HG03045 (cell line): ENCODE results near the gene USP38.
"Not testable (repeated sequence)": the region's sequence is repeated elsewhere in the genome, so short reads cannot be mapped to it uniquely, and the experiment has no call there.

Experiments used
- ATAC-seq: cut with Tn5 transposase; IDR thresholded peaks from one replicate; pipeline ENCODE4 v1.9.1; 2021; ENCODE audit warnings: mild to moderate bottlenecking, moderate library complexity; ENCODE audit not compliant: unreplicated experiment

The USP38 gene, protein sequence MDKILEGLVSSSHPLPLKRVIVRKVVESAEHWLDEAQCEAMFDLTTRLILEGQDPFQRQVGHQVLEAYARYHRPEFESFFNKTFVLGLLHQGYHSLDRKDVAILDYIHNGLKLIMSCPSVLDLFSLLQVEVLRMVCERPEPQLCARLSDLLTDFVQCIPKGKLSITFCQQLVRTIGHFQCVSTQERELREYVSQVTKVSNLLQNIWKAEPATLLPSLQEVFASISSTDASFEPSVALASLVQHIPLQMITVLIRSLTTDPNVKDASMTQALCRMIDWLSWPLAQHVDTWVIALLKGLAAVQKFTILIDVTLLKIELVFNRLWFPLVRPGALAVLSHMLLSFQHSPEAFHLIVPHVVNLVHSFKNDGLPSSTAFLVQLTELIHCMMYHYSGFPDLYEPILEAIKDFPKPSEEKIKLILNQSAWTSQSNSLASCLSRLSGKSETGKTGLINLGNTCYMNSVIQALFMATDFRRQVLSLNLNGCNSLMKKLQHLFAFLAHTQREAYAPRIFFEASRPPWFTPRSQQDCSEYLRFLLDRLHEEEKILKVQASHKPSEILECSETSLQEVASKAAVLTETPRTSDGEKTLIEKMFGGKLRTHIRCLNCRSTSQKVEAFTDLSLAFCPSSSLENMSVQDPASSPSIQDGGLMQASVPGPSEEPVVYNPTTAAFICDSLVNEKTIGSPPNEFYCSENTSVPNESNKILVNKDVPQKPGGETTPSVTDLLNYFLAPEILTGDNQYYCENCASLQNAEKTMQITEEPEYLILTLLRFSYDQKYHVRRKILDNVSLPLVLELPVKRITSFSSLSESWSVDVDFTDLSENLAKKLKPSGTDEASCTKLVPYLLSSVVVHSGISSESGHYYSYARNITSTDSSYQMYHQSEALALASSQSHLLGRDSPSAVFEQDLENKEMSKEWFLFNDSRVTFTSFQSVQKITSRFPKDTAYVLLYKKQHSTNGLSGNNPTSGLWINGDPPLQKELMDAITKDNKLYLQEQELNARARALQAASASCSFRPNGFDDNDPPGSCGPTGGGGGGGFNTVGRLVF

DNA sequence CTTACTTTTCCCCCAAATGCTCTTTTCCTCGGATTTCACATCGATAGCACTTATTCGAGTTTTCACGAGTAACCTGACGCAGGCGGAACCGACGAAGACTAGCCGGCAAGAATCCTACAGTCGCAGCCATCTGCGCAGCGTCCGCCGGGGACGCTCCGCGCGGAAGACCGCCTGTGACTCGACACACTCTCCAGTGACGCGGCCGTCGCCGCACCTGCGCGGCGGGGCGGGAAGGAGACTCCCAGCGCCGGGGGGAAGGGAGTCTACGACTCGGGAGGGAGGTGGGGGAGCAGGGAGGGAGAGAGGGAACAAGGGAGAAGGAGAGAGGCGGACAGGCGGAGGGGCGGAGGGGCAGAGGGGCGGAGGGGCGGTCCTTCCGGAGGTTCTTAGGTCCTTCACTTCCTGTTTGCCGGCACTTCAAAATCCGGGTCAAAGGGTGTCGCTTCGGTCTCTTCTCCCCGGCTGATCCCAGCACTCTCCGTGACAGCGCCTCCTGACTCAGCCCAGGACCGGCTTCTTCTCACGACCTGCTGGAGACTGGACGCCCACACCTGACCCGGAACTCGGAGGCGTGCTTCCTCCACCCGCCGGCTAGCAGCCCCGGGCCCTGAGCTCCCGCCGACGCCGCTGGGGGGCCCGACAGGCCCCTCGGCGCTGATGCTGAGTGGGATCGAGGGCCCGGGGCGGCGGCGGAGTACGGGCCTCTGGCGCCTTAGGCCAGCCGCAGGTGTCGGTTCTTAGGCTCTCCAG lies at the start of gene USP38:
TSS of gene USP38 (plus strand) at position 415 of the 750 bp plus-strand sequence. CDS start 534 bp downstream, outside the sequence.
- ATAC-seq = peak; percentile 80

- ATAC-seq = no peak
These were observed 49.4 kb upstream of the USP38 start for GRCh38 chr4:143135358-143135757.

DNA sequence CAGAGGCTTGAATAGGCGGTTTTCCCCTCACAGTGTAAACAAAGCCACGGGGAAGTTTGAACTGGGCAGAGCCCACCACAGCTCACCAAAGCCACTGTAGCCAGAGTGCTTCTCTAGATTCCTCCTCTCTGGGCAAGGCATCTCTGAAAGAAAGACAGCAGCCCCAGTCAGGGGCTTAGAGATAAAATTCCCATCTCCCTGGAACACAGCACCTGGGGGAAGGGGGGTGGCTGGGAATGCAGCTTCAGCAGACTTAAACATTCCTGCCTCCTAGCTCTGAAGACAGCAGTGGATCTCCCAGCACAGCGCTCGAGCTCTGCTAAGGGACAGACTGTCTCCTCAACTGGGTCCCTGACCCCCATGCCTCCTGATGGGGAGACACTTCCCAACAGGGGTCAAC lies 44.0 kb upstream of the USP38 start:
- ATAC-seq = no peak

GRCh38 chr4:143148521-143148920 lies 36.2 kb upstream of the USP38 start:
- ATAC-seq = no peak

DNA sequence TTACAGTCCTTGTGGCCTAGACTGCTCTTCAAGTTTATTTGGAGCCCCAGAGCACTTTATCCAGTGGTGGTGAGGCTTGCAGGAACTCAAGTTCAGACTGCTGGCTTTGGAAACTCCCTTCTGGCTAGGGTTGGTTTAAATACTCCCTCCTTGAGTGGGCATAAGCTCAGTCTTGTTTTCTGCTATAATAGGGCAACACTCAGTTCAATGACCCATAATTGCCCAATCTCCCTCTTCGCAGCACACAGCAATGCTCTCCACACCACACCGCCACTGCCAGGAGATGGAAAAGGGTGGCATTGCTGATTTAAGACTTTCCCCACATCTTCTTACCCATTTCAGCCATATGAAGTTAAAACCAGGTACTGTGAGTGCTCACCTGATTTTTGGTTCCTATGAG lies 27.9 kb upstream of the USP38 start:
- ATAC-seq = no peak

- no peak for ATAC-seq
These were observed 21.1 kb upstream of the USP38 start for GRCh38 chr4:143163614-143164013.

DNA sequence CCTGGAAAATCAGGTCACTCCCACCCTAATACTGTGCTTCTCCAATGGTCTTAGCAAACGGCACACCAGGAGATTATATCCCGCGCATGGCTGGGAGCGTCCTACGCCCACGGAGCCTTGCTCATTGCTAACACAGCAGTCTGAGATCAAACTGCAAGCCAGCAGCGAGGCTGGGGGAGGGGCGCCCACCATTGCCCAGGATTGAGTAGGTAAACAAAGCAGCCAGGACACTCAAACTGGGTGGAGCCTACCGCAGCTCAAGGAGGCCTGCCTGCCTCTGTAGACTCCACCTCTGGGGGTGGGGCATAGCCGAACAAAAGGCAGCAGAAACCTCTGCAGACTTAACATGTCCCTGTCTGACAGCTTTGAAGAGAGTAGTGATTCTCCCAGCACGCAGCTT lies 18.0 kb upstream of the USP38 start:
- ATAC-seq = not testable (repeated sequence)

GRCh38 chr4:143178923-143179322 lies 5.8 kb upstream of the USP38 start:
- ATAC-seq = no peak

- ATAC-seq = no peak
These were observed 1.1 kb upstream of the USP38 start for GRCh38 chr4:143183513-143184216.

DNA sequence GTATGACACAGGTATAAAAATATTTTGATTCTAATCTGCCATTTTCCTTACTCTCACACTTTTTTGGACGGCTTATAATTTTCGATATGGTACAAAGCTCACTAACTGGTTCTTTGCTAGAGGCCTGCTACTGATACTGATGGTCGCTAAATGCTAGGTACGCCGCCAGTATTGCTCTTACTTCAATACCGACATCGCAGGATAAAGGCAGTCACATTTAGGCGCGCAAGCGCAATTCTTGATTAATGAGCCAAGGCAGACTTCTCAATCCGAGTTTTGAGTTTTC lies 557 bp upstream of the USP38 start:
- peak; percentile 25 for ATAC-seq

DNA sequence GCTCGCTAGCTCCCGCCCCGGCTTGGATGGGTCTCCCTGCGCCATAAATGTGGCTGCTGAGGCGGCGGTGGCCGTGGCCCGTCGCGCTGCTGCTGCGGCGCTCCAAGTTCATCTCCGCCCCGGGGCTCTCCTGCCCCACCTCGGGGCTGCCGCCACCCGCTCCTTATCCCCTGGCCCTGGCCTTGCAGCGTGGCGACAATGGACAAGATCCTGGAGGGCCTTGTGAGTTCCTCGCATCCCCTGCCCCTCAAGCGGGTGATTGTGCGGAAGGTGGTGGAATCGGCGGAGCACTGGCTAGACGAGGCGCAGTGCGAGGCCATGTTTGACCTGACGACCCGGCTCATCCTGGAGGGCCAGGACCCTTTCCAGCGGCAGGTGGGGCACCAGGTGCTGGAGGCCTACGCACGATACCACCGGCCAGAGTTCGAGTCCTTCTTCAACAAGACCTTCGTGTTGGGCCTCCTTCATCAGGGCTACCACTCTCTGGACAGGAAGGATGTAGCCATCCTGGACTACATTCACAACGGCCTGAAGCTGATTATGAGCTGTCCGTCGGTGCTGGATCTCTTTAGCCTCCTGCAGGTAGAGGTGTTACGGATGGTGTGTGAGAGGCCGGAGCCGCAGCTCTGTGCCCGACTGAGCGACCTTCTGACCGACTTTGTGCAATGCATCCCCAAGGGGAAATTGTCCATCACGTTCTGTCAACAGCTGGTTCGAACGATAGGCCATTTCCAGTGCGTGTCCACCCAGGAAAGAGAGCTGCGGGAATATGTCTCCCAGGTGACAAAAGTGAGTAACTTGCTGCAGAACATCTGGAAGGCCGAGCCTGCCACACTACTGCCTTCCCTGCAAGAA lies 763 bp downstream of the USP38 start:
- ATAC-seq = peak; percentile 22

DNA sequence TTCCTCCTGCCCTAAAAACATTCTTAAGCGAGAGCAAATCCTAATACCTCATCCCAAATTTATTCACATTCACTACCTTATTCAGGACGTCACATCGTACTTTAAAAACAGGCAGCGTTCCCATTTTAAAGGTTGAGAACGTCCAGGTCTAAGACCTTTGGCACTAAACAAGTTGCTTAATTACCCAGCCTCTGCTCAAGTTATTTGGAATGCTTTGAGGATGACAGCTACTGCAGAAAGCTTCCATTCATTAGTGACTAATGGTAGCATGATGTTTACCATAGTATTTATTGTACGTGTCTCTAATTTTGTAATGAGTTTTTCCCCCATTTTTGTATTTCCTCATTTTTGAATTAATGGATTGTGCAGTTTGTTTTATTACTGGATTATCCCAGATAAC lies 1.5 kb downstream of the USP38 start:
- no peak for ATAC-seq

DNA sequence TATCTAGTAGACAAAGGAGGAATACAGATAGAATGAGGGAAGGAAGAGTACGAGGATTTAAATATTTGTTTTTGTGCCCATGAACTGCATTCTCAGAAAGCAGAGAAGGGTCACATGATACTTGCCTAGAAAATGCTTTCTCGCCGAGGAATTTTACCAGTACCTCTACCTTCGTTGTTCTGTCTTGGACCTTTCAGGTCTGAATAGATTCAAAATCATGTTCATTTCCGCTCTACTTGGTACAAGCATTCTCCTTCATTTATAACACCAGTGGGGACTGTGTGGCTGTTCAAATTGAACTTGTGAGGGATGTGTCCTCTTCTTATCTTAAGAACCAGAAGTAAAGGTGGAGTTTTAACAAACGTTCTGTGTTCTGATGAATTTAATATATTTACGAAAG lies 1.9 kb downstream of the USP38 start:
- no peak for ATAC-seq

- ATAC-seq = no peak
These were observed 3.7 kb downstream of the USP38 start for GRCh38 chr4:143188136-143189088.

- no peak for ATAC-seq
These were observed 4.8 kb downstream of the USP38 start for GRCh38 chr4:143189528-143189927.

- ATAC-seq = no peak
These were observed 10.9 kb downstream of the USP38 start for GRCh38 chr4:143195581-143195980.

GRCh38 chr4:143196323-143196722 lies 11.6 kb downstream of the USP38 start:
- ATAC-seq = no peak

DNA sequence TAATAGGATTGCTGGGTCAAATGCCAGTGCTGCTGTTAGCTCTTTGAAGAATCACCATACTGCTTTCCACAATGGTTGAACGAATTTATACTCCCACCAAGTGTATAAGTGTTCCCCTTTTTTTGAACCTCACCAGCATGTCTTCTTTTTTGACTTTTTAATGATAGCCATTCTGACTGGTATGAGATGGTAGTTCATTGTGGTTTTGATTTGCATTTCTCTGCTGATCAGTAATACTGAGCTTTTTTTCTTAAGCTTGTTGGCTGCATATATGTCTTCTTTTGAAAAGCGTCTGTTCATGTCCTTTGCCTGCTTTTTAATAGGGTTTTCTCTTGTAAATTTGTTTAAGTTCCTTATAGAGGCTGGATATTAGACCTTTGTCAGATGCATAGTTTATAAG lies 14.8 kb downstream of the USP38 start:
- no peak for ATAC-seq
